Measurements from ENCODE around the gene ADPRH.

ADPRH gene

DNA sequence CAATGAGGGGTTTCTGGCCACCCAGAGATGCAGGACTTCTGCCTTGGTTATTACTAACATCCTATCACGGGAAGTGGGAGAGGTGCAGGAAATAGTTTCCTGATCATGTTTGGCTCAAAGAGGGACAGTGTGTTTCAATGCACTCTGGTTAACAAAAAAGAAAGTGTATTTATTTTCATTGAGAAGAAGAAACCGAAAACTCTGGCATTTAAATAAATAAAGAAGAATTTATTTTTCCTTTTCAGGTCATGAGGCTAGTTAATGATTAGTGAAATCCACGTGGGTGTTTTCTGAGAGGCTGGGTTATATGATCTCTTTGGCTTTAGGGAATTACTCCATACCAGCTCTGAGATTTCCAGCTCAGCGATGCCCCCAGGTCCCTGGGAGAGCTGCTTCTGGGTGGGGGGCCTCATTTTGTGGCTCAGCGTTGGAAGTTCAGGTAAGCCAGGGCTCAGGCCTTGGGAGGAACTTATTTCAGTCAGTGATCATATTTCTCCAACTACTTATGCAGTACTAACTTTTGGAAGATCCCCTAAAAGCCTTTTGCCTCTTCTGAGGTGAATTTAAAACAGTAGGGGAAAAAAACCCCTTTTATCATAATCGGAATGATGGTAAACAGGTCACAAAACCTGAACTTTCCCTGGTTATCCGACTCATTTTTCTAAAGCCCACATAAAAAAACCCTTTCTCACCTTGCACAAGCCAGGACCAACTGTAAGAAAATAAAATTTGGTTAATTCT, 18.4 kb downstream of the ADPRH start, which contains the start of gene PLA1A:
PLA1A (plus strand) TSS at position 338 of the 741 bp plus-strand sequence; CDS start at position 367, 29 bp downstream.
- no peak for DNase-seq (ENCODE audit: low read depth)

DNA sequence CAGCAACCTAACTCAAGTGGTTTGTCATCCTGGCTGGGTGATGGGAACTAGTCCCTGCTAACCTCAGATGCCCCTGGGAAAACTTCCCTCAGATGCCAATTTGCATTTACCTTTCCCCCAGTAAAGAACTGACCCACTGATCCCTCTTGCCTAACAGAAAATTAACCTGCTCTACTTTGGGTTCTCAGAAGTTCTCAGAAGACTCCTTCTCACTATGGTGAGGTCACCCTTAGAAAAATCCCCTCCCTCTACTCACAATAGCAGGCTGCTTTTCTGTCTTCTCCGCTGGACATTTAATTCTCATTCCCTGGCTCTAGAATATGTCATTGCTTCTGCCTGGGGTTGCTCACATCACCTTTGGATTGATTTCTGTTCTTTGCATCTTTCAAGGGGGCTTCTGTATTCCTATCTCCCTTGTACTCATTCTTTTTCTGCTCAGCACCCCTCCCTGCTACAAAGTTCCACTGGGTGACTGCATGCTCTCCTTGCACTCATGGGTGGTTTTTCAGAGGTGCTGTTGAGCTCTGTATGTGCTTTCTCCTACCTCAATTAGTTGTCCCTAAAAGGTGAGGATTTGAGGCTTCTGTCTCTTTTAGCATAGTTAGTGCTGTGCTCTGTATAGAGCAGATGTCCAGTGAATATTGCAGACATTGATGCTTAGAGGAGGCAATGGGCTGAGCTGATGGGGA, 19.3 kb downstream of the ADPRH start:
- no peak for DNase-seq (ENCODE audit: low read depth)

DNA sequence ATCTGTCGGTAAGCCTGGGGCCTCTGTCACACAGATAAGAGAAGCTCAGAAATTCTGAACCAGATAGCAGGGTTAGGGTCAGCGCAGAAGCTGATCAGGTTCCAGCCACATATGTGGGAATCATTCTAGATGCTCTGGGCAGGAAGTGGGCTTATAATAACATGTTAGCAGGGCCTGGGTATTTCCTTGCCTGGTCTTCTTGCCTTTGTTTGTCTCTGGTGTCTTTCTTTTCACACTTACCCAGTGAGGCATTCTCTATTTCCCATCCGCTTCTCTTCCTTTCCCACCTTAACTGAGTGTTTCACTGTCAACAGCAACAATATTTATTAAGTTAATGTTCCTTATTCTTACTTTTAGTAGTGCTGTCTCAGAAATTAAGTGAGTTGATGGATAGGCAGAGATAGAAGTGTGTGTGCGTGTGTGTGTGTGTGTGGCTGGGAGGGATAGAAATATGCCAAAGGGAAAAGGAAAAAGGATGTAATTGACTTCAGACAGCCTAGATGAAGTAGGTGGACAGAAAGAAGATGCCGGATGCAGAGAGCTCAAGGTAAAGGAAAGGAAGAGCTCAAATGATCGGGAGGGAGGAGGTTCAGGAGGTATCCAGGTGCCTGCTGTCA, 20.4 kb downstream of the ADPRH start:
- no peak for DNase-seq (ENCODE audit: low read depth)

DNA sequence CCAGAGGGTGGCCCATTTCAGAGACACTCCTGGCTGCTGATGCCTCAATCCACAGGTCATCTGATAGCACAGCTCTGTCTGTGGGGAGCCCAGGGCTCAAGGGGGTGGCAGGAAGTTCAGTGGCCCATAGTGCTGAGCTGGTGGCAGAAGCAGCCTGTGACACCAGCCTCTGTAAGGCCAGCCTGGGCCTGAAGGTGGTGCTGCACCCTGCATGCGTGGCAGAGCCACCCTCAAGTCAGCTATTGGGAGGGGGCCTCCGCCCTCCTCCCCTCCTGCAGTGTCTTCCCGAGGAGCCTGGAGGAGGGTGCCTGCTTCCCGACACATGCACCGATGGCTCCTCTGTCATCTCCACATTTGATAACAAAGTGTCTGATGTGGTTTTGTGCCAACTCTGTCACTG, 21.4 kb downstream of the ADPRH start:
- no peak for DNase-seq (ENCODE audit: low read depth)

DNA sequence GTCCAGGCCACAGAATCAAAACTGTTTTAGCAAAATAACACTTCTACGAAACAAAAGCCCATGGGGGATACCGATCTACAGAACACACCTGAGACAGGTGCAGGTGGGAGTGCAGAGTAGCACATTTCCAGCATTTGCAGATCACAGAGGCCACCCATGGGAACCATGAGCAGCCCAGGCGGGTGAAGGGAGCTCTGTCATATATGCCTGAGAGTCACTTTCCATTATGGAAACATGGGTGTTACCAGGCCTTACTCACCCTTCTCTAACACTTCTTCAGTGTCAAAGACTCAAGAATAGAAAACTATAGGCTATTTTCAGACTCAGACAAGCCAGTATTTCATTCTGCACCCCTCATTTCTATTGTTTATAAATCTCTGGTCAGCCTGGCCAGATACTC, 21.9 kb downstream of the ADPRH start:
- DNase-seq (ENCODE audit: low read depth), result no peak

DNA sequence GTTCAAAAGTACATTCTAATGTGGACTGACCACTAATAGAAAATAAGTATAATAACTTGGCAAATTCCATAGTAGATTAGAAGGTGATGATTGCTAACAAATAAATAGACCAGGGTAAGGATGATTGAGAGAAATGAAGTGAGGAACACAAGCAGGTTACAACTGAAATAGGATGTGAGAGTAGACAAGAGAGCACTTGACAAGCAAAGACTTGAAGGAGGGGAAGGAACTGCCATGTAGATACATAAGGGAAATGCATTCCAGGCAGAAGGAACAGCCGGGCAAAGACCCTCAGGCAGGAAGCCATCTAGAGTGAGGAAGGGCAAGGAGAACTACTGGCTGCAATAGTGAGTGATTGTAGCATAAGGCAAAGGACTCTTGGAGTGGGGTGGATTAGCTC, 23.4 kb downstream of the ADPRH start:
- DNase-seq (ENCODE audit: low read depth), result no peak

DNA sequence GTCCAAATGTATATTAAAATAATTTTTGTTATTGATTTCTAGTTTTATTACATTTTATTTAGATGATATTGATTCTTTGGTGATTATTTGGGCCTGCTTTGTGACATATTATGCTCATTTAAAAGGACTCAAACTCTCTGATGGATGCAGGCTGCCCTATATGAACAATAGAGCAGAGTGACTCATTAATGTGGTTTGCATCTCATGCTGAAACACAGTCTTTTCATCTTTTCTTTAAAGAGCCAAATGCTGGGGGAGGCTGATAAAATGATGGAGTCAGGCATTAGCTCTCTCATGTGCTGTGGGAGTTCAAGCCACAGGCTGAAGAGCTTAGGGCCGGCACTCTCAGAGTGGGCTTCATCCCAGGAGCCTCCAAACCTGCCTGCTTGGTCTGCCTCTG, 25.6 kb downstream of the ADPRH start:
- no peak for DNase-seq (ENCODE audit: low read depth)

DNA sequence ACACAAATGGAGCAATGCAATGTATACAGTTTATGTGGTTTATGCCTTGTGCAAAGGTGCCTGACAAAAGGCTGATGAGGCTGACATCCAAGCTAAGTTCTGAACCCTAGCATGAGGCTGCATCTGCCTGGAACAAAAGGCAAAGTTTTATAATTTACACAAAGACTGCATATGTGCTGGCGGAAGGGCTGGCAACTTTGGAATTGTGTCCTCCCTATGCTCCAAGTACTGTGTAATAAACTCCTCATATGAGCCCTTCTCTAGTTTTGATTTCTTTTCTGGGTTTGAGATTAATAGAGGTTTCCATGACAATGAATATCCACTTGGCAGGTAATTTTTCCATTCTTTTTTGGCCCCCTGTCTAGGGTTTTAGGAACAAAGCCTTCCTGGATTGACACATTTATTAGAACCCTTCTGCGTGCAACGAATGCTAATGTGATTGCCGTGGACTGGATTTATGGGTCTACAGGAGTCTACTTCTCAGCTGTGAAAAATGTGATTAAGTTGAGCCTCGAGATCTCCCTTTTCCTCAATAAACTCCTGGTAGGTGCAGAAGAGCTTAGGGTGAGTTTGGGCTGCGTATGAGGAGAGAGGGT, 29.2 kb downstream of the ADPRH start:
- no peak for DNase-seq (ENCODE audit: low read depth)

DNA sequence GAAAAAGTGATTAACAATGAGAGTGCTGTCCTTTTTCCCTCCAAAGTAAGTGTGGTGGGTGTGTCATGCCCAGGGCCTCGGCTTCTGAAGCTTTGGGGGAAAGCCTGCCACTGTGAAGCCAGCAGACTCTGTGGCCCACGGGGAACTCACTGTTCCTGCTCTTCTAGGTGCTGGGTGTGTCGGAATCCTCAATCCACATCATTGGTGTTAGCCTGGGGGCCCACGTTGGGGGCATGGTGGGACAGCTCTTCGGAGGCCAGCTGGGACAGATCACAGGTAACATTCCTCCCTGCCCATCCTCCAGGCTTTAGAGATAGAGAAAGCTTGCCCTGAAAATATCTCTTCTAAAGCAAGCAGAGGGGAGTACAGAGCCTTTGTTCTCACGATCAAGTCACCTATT, 30.0 kb downstream of the ADPRH start:
- DNase-seq (ENCODE audit: low read depth), result no peak

DNA sequence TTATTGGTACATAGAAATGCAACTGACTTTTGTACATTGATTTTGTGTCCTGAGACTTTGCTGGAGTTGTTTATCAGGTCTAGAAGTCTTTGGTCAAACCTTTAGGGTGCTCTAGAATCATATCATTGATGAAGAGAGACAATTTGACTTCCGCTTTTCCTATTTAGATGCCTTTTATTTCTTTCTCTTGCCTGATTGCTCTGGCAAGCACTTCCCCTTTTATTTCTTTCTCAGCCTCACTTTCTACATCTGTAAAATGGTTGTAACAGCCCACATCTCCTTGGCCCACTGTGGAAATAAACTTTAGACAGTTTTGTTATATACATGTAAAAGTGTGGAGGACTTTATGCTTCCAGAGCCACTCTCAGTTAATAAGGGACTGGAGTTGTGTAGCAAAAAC, 32.4 kb downstream of the ADPRH start:
- no peak for DNase-seq (ENCODE audit: low read depth)

DNA sequence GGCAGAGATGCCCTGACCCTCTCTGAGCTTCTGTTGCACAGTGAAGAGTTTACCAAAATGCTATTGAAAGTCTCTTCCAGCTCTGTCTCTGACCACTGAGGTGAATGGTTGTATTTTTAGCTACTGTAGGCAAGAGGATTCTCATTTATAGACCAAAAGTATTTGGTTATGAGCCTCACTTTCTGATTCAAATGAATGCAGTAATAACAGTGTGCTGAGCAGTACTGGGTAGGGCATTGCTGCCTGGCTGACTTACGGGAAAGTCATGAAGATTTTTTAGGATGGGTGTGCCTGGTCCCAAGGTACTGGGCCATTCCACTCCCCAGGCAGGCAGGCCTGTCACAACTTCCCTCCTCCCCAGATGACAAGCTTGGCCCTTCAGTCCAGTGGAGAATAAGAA, 33.9 kb downstream of the ADPRH start:
- DNase-seq (ENCODE audit: low read depth), result no peak

DNA sequence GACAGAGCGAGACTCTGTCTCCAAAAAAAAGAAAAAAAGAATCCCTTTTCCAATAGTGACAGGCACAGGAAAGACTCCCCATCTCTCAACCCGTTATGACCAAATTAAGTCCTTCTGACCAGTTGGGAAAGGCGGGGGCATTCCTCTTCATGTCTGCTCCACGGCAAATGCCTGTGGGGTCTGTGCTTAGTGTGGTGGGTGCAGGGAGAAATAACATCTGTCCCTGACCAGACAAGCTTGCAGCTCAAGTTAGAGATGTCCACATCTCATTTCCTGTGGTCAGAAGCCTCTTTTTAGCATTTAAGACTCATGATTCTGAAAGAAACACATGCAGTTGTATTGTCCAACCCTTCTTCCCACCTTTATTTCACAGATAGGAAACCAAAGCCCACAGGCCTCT, 34.6 kb downstream of the ADPRH start:
- DNase-seq (ENCODE audit: low read depth), result no peak

DNA sequence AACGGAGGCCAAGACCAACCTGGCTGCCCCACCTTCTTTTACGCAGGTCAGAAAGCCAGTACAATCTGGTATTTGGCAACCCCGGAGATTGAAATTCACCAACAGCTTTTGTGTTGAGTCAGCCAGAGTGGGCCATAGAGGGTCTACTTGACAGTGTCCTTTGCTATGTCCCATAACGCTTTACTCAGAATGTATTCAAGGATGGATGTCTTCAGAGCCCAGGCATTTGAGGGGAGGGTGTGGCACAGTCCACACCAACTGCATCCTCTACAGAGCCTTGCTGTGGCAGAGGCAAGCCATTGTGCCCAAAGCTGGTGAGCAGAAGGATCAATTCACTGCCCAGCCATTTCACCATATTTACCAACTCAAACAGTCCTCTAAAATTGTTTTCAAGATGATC, 36.8 kb downstream of the ADPRH start:
- DNase-seq (ENCODE audit: low read depth), result no peak

DNA sequence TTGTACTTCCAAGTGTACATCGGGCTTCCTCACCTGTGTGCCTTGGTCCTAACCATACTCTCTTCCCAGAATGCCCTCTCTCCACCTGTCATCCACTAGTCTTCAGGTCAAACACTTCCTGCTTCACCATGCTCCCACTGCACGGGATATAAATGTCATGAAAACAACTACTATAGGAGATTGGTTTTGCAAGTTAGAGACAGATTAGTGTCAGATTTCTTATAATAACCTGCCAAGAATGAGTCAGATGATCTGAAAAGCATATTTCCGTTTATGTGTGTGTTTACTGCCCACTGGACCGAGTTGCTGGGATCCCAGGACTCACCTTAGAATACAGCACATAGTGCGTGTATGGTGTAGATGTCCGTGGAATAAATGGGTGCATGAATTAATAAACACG, 39.8 kb downstream of the ADPRH start:
- no peak for DNase-seq (ENCODE audit: low read depth)

DNA sequence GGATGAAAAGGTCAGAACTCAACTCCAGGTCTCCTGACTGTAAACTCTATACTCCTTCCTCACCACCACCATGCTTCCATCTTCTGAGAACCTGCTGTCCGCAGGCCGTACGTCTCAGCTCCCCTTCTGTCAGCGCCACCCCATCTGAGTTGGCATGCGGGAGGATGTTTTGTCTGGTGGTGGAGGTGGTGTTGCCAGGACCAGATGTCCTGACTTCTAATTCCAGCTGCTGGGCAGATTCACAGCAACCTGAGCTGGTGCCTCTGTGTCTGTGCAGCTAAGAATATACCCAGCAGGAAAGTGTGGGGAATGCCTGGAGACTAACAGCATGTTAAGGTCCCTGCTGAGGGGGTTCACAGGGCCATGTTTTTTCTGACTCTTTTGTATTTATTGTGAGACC, 41.6 kb downstream of the ADPRH start:
- DNase-seq (ENCODE audit: low read depth), result no peak

DNA sequence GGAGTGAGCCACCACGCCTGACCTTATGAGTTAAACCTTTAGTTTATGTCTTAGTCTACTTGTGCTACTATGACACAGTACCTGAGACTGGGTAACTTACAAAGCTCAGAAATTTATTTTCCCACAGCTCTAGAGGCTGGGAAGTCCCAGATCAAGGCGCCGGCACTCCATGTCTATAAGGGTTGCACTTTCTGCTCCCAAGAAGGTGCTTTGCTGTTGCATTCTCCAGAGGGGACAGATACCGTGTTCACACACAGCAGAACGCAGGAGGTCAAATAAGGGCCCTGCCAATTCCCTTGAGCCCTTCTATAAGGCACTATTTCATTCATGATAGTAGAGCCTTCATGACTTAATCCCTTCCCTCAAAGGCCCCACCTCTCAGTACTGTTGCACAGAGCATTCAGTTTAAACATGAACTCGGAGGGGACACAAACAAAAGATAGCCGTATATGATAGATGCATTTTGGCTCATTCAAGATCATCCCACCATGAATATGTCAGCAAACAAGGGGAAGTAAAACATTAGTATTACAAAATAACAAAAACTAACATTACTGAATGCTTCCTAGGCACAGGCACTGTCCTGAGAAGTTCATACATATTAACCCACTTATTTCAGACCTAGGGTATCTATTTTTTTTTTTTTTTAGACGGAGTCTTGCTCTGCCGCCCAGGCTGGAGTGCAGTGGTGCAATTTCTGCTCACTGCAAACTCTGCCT, 44.9 kb downstream of the ADPRH start:
- DNase-seq (ENCODE audit: low read depth), result no peak

DNA sequence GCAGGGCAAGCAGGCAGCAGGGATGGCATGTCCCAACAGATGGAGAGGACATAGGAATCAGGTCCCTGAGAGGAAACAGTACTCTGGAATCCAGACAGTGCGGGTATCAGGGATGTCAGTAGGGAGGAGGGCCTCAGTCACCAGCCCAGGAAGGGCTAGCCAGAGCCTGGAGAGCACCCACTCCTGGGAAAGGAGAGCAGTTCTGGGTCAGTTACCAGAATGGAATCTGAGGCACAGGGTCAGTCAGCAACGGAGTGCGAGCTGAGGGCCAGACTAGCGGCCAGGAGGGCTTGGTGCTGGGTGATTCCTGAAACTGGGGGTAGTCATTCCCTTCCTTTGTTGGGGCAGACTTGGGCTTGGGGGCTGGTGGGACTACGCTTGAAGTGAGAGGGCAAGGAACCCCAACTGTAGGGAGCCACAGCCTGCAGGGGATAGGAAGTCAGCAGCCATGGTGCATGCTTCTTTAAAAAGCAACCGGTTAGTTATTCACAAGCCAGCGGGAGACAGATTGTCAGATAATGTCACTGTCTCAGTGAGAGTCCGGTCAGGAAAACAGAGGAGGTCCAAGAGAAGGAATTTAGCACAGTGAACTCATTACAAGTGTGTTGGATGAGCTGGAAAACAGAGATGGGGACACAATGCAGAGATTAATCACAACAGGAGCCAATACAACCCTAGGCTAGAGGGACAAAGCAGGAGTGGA, 46.3 kb downstream of the ADPRH start:
- DNase-seq (ENCODE audit: low read depth), result no peak

DNA sequence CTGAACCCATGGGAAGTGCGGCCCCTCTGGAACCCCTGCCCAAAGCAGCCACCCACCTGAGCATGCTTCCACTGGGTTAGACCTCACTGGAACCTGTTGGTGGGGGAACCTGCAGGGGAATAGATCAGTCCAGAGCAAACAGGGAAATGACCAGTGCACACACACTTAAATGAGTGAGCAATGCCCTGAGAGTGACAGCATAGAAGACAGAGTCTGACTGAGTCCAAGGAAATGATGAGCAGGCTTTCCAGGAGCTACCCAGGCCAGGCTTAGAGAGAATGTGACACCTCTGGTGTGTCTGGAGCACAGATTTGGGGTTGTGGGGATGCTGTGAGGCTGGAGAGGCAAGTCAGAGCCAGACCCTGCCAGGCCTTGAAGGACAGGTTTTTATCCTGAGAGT, 46.9 kb downstream of the ADPRH start:
- DNase-seq (ENCODE audit: low read depth), result no peak

DNA sequence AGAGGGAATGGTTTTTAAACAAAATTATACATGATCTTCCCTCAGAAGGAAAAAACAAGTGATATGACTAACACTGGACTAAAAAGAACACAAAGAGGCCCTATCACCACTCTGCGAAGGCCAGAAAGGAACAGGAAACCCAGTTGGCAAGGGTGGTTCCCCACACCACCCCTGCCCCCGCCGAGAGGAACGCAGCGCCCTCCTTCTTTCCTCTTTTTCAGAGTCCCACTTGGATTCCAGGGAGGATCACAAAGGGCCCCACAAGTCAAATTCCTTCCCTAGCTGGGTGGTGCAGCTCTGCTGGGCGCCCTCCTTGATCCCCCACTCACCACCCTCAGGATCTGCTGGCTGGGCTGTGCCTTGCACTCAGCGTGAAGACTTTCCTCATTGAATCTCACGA, 48.2 kb downstream of the ADPRH start:
- DNase-seq (ENCODE audit: low read depth), result no peak

DNA sequence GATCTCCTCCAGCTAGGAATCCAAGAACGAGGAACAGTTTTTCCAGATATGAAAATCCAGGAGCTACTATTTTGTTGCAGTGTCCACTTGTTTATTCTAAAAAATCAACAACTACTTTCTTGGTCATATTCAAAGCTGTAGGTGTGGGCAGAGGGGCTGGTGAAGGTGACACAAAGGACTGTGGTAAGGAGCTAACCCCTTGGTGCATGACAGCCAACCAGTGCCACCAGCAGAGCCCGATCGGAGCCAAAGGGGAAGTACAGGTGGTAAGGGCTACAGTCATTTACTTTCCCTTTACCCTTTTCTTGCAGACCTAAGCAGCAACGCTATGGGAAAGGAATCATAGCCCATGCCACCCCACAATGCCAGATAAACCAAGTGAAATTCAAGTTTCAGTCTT, 49.1 kb downstream of the ADPRH start:
- no peak for DNase-seq (ENCODE audit: low read depth)

DNA sequence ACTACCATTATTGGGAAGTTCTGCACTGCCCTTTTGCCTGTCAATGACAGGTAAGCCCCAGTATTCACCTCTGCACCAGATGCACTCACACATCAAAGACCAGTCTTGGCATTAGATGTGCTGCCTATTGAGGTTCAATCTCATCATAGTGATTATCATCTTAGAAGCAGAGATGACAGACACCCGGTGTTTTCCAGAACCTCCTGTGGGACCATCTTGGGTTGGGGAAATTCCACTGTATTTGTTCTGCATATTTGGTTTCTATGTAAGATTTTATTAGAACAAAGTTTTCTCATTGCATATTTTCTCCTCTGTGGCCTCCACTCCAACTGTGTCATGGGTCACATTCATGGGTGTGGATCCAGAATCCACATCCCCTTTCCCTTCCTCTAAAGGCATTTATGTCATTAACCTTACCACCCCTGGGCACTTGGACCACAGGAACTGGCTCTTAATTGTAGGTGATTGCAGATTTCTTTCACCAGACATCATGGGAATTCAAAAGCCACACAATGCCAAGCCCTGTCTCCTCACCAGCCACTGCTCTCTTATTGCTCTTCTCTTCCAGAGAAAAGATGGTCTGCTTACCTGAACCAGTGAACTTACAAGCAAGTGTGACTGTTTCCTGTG, 49.6 kb downstream of the ADPRH start:
- DNase-seq (ENCODE audit: low read depth), result no peak
